GM12892 (cell line): ENCODE results near the gene LCN12.

Experiments used
- POLR2A ChIP-seq: IDR thresholded peaks from 2 replicates; pipeline ENCODE4 v1.6.1; 2011; ENCODE audit warnings: low read depth, low read length, control low read depth
- POLR2AphosphoS5 ChIP-seq: IDR thresholded peaks from 2 replicates; pipeline ENCODE4 v1.6.1; 2011; ENCODE audit warnings: low read depth, low read length, control low read depth
- TAF1 ChIP-seq: IDR thresholded peaks from 2 replicates; pipeline ENCODE4 v1.6.1; 2011; ENCODE audit warnings: low read depth, mild to moderate bottlenecking, control low read depth, low read length, borderline replicate concordance

DNA sequence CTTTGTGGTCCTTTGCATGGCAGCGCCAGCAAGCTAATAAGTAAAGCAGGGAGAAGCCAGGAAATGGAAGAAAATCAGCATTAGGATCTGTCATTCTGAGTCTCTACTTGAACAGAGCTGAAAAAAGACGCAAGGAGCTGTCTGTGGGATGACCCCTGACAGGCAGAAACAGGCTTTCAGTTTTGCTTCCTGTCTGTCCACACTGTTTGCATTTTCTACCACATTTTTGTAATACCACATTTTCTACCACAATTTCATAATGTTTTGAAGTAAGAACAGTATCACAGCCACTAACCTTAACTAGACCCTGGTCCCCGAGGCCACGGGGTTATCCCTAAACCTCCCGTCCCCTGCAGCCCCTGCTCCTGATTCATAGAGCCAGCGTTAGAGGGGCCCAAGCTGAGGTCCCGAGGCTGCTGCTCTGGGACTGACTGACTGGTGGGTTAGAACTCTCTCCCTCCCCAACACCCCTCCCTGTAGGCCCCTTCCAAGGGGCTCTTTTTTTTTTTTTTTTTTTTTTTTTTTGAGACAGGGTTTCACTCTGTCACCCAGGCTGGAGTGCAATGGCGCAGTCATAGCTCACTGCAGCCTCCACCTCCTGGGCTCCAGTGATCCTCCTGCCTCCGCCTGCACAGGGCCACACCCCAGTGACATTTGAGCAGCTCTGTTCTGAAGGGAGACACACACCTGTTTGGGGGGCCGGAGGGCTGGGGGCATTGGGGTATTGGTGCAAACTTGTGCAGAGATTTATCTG is 48.3 kb downstream of the LCN12 start:
- TF ChIP-seq POLR2AphosphoS5, result no peak
- TF ChIP-seq POLR2A, result no peak
- TF ChIP-seq TAF1, result no peak
